ENCODE measurements around the gene BIN2.
"Not testable (repeated sequence)": the region's sequence is repeated elsewhere in the genome, so short reads cannot be mapped to it uniquely, and the experiment has no call there.

Gene BIN2

GRCh38 chr12:51343201-51343600 lies 19.2 kb upstream of the BIN2 start:
- no peak for DNase-seq

- no peak for DNase-seq
Observed at GRCh38 chr12:51342416-51342815, 18.4 kb upstream of the BIN2 start.

GRCh38 chr12:51341251-51342007 lies 17.5 kb upstream of the BIN2 start:
- peak; percentile 81 for DNase-seq

- no peak for DNase-seq
Observed at GRCh38 chr12:51339750-51340149, 15.8 kb upstream of the BIN2 start.

- not testable (repeated sequence) for DNase-seq
Observed at GRCh38 chr12:51337336-51337735, 13.4 kb upstream of the BIN2 start.

GRCh38 chr12:51335931-51336330 lies 12.0 kb upstream of the BIN2 start:
- DNase-seq = no peak

GRCh38 chr12:51334764-51335163 lies 10.8 kb upstream of the BIN2 start:
- no peak for DNase-seq

GRCh38 chr12:51333536-51333935 lies 9.6 kb upstream of the BIN2 start:
- DNase-seq = no peak

GRCh38 chr12:51330186-51330585 lies 6.2 kb upstream of the BIN2 start:
- no peak for DNase-seq

- no peak for DNase-seq
Observed at GRCh38 chr12:51329742-51330141, 5.8 kb upstream of the BIN2 start.

GRCh38 chr12:51328587-51328986 lies 4.6 kb upstream of the BIN2 start:
- DNase-seq = no peak

- DNase-seq = peak; percentile 42
Observed at GRCh38 chr12:51326698-51327439, 2.9 kb upstream of the BIN2 start.

GRCh38 chr12:51324953-51325352 lies 979 bp upstream of the BIN2 start:
- no peak for DNase-seq

GRCh38 chr12:51323317-51323960 lies 535 bp downstream of the BIN2 start:
- peak; percentile 74 for DNase-seq

- no peak for DNase-seq
Observed at GRCh38 chr12:51322452-51322851, 1.5 kb downstream of the BIN2 start.

GRCh38 chr12:51321882-51322281 lies 2.1 kb downstream of the BIN2 start:
- no peak for DNase-seq

- peak; percentile 30 for DNase-seq
Observed at GRCh38 chr12:51320695-51321320, 3.2 kb downstream of the BIN2 start.

- no peak for DNase-seq
Observed at GRCh38 chr12:51320311-51320694, 3.7 kb downstream of the BIN2 start.

- DNase-seq = peak; percentile 82
Observed at GRCh38 chr12:51318846-51319599, 5.0 kb downstream of the BIN2 start.

- DNase-seq = peak; percentile 34
Observed at GRCh38 chr12:51318057-51318806, 5.7 kb downstream of the BIN2 start.

- DNase-seq = no peak
Observed at GRCh38 chr12:51311389-51311788, 12.6 kb downstream of the BIN2 start.

Measured in CD4-positive, alpha-beta T cell treated with Interleukin-4 for 4 hours (primary cell).